GM12891 (cell line): ENCODE data around the gene FHAD1.

Source experiments
- POLR2A ChIP-seq: IDR thresholded peaks from 2 replicates; pipeline ENCODE4 v1.6.1; 2011; ENCODE audit warnings: low read depth, low read length, control low read depth
- POLR2AphosphoS5 ChIP-seq: IDR thresholded peaks from 2 replicates; pipeline ENCODE4 v1.6.1; 2011; ENCODE audit warnings: low read depth, low read length, control low read depth
- TAF1 ChIP-seq: IDR thresholded peaks from 2 replicates; pipeline ENCODE4 v1.6.1; 2011; ENCODE audit warnings: low read depth, low read length, control low read depth

GRCh38 chr1:15445390-15446122, 198.5 kb downstream of the FHAD1 start:
- TF ChIP-seq POLR2AphosphoS5 (no peak), POLR2A (no peak), TAF1 (no peak)
